ENCODE data around the gene RAB42. TPM values are rescaled to one million over a fixed set of nuclear protein-coding genes. Genes with fewer than 3 reads are reported as not detected.

RAB42 gene
- total and polyA plus RNA-seq, 9 of the 15 experiments (the other 6 are each of a cell fraction or from before 2014, with no cell fraction given) = 0.07 to 0.14 (median 0.12) TPM; not detected in 6

GRCh38 chr1:28573564-28573963, 18.5 kb upstream of the RAB42 start:
- Histone ChIP-seq H3K79me2 (ENCODE audit: control insufficient read depth, insufficient read depth, low read length) (peaks cover under 1% of the 10 kb centered on the region; the same call in 1 of the 3 replicates), H2AFZ (ENCODE audit: low read depth, low read length) (no peak overlapping the region), H3K27ac (ENCODE audit: extremely low read depth, low read depth, low read length) (no peak overlapping the region), H3K36me3 (ENCODE audit: control insufficient read depth, insufficient read depth, low read length) (peaks cover 60% of the 10 kb centered on the region), H3K9ac (ENCODE audit: insufficient read depth in 1 of 2, low read depth in 2 of 2, low read length in 2 of 2) (no peak overlapping the region), H3K4me1 (replicated peaks in 1 of 2; ENCODE audit: control insufficient read depth in 2 of 2, insufficient read depth in 2 of 2, low read length in 2 of 2) (no peaks in the 10 kb centered on the region), H3K4me3 (no peak overlapping the region), H4K20me1 (replicated peaks; ENCODE audit: control insufficient read depth, insufficient read depth, low read length) (peaks cover 7% of the 10 kb centered on the region; the same call in 1 of the 2 replicates), H3K4me2 (ENCODE audit: insufficient read depth, low read length) (no peak overlapping the region), H3K9me3 (replicated peaks; ENCODE audit: control insufficient read depth, insufficient read depth, low read depth, low read length) (no peaks in the 10 kb centered on the region), H3K9me1 (ENCODE audit: control insufficient read depth, insufficient read depth, low read length) (peaks cover under 1% of the 10 kb centered on the region), H3K27me3 (ENCODE audit: control insufficient read depth in 2 of 2, insufficient read depth in 2 of 2, low read length in 2 of 2) (no peaks in the 10 kb centered on the region)
- no TSS peak for BruUV-seq (replicated peaks)
- ATAC-seq (no peak), FAIRE-seq (no peak), DNase-seq (ENCODE audit: extremely low read depth in 1 of 4, low spot score in 3 of 4) (no peak)
- TF ChIP-seq JUN (IDR thresholded peaks at IDR 0.05; ENCODE audit: borderline replicate concordance, low read depth, low read length) (no peak), JUN (CRISPR knock-in tag; IDR thresholded peaks at IDR 0.05; ENCODE audit: borderline replicate concordance) (no peak), HNRNPH1 (optimal IDR thresholded peaks at IDR 0.05; ENCODE audit: low read depth, low read length) (no peak), MITF (IDR thresholded peaks at IDR 0.05) (no peak), NFRKB (IDR thresholded peaks at IDR 0.05; ENCODE audit: low read depth) (no peak), ZNF121 (CRISPR knock-in tag; conservative IDR thresholded peaks at IDR 0.05) (peak; percentile 60), SIX5 (IDR thresholded peaks at IDR 0.05; ENCODE audit: borderline replicate concordance in 1 of 2, insufficient read depth in 1 of 2, low read depth in 1 of 2, low read length in 2 of 2) (no peak), ZBTB49 (CRISPR knock-in tag; IDR thresholded peaks at IDR 0.05; ENCODE audit: borderline replicate concordance) (no peak)
- POLR2A ChIA-PET = interaction anchor here (6.4 kb wide), 1 partner anchor 7 kb away, joined by 119 read pairs; no protein-coding TSS in a partner anchor
- intact Hi-C loops (cut with micrococcal nuclease) (no loop called here), in situ Hi-C loops (cut with MboI) (no loop called here)
- CTCF ChIA-PET (ENCODE audit: low intra/inter-chr PET ratio) = no interaction called here
- 93% methylated on average over 11 of the region's 11 CpGs for WGBS (ENCODE audit: insufficient coverage, low coverage, missing lambda C conversion rate)
